ENCODE data around the gene PRPF38B. TPM values are rescaled to one million over a fixed set of nuclear protein-coding genes. Genes with fewer than 3 reads are reported as not detected.

The PRPF38B gene
- total and polyA plus RNA-seq, 9 of the 15 experiments (the other 6 are each of a cell fraction or from before 2014, with no cell fraction given): 25.3 to 85.5 (median 66.4) TPM

- TF ChIP-seq AFF1 (IDR thresholded peaks at IDR 0.05; ENCODE audit: low read depth in 1 of 2, partially characterized antibody in 2 of 2) (no peak), SAP30 (IDR thresholded peaks at IDR 0.05; ENCODE audit: borderline replicate concordance, insufficient read depth, low read depth, low read length, poor library complexity, severe bottlenecking) (peak; percentile 40), ZNF146 (CRISPR knock-in tag; IDR thresholded peaks at IDR 0.05; ENCODE audit: unreplicated experiment) (no peak), ARHGAP35 (IDR thresholded peaks at IDR 0.05; ENCODE audit: partially characterized antibody) (no peak), ZNF384 (IDR thresholded peaks at IDR 0.05; ENCODE audit: low read depth, low read length) (no peak), ARID4B (CRISPR knock-in tag; IDR thresholded peaks at IDR 0.05) (no peak; the same call in 1 of the 2 replicates), PRPF4 (IDR thresholded peaks at IDR 0.05; ENCODE audit: insufficient read depth, low read depth, low read length, poor library complexity, severe bottlenecking) (no peak), NR2C2 (CRISPR knock-in tag; IDR thresholded peaks at IDR 0.05) (no peak), NR2C2 (tag; IDR thresholded peaks at IDR 0.05) (no peak; the same call in 1 of the 2 replicates), ZNF224 (CRISPR knock-in tag; IDR thresholded peaks at IDR 0.05) (peak; percentile 74; the same call in 1 of the 2 replicates), SNIP1 (IDR thresholded peaks at IDR 0.05; ENCODE audit: low read depth) (no peak), ZNF436 (CRISPR knock-in tag; IDR thresholded peaks at IDR 0.05) (no peak)
- TF ChIP-seq, protein P1, sequence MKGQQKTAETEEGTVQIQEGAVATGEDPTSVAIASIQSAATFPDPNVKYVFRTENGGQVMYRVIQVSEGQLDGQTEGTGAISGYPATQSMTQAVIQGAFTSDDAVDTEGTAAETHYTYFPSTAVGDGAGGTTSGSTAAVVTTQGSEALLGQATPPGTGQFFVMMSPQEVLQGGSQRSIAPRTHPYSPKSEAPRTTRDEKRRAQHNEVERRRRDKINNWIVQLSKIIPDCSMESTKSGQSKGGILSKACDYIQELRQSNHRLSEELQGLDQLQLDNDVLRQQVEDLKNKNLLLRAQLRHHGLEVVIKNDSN (CRISPR knock-in tag; IDR thresholded peaks at IDR 0.05): no peak
- TF ChIP-seq, protein P2, sequence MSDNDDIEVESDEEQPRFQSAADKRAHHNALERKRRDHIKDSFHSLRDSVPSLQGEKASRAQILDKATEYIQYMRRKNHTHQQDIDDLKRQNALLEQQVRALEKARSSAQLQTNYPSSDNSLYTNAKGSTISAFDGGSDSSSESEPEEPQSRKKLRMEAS (CRISPR knock-in tag; IDR thresholded peaks at IDR 0.05): peak; percentile 8
Measured at GRCh38 chr1:108692724-108693655, 880 bp downstream of the PRPF38B start (continued).

Data from K562 (cell line).